HG03354 (cell line): Measurements from ENCODE around the gene RPL38.
A peak's percentile ranks its signal among the peaks of the same experiment; 100 is the strongest.

Source experiments
- ATAC-seq: cut with Tn5 transposase; IDR thresholded peaks from one replicate; pipeline ENCODE4 v1.9.1; 2021; ENCODE audit warnings: mild to moderate bottlenecking; ENCODE audit not compliant: unreplicated experiment, poor library complexity, severe bottlenecking

The RPL38 gene

DNA sequence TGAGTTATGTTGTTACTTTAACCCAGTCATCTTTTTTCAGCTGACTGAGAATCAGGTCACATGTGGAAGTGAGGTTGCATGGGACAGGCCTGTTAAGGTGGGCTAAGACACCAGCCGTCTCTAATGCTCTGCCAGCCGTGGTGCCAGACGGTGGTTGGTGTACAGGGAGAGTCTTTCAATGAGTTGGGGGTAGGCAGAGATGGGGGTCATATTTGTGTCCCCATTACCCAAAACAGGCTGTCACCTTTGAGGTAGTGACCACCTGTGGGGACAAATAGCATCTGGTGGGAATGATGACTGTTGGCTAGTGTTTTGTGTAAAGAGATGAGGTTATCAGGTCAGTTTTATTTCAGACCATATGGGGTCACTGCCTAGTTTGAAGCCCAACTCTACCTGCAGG, 1.8 kb downstream of the RPL38 start:
- no peak for ATAC-seq

DNA sequence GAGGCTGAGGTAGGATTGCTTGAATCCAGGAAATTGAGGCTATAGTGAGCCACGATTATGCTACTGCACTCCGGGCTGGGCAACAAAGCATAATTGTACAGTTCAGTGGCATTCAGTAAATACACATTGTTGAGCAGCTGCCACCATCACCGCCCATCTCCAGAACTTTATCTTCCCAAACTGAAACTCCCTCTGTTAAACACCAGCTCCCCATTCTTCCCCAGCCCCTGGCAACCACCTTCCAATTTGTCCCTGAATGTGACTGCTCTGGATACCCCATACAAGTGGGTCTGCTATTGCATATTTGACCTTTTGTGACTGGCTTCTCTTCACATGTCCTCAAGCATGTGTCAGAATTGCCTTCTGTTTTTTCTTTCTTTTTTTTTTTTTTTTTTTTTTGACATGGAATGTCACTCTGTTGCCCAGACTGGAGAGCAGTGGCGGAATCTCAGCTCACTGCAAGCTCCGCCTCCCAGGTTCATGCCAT, 2.9 kb downstream of the RPL38 start:
- no peak for ATAC-seq

GRCh38 chr17:74210191-74211140, 7.0 kb downstream of the RPL38 start:
- ATAC-seq = no peak

- no peak for ATAC-seq
Measured at GRCh38 chr17:74211141-74211911, 7.8 kb downstream of the RPL38 start.

DNA sequence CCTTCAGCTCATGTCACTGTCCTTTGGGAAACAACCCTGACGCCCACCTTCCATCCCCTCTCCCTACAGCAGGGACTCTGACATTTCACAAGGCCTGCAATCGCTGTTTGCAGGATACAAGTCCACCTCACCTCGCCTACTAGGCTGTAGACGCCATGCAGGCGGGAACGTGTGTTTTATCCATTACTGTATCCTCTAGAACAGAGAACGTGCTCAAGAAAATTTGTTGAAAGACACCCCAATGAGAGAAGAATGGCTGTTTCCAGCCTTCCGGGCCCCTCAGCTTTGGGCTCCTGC, 8.4 kb downstream of the RPL38 start:
- no peak for ATAC-seq

GRCh38 chr17:74212209-74212912, 8.9 kb downstream of the RPL38 start:
- ATAC-seq = no peak

GRCh38 chr17:74212913-74213791, 9.7 kb downstream of the RPL38 start, which contains the start of gene TTYH2:
TSS of gene TTYH2 (plus strand) at chr17:74213571. CDS start at chr17:74213588, 17 bp downstream.
- ATAC-seq = peak; percentile 61

- no peak for ATAC-seq
Measured at GRCh38 chr17:74213861-74214391, 10.4 kb downstream of the RPL38 start.

DNA sequence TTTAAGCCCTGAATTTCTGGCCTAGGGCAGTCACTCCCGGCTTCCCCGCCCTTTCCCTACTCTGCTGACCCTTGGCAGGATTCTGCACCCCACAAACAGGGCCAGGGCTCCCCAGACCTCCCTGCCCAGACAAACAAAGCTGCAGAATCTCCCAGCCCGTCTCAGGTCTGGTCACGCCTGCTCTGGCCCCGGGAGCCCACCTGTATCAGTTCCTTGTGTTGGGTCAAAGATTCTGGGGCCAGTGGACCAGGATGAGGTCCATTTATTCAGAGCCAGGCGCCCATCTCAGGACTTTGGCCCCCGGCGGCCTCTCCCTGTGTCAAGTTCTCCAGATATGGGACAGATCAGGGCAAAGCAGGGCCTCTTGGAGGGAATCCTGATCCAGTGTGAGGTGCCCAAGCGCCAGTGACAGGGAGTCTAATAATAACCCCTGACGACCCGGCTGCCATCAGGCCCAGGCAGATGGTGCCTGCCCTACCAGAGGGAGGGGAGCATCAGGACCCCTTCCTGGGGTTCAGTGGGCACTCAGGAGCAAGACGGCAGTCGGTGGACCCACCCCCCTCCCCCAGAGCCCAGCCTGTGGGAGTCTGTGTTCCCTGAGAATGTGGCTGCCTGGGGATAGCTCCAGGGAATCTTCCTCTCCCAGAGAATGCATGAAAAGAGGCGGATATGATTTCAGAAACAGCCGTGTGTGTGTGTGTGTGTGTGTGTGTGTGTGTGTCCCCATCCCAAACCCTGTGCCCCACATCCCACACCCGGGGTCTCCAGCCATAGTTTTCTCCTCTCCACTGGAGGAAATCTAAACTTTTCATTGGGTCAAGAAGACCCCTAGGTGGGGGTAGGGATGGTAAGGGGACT, 11.2 kb downstream of the RPL38 start:
- no peak for ATAC-seq

DNA sequence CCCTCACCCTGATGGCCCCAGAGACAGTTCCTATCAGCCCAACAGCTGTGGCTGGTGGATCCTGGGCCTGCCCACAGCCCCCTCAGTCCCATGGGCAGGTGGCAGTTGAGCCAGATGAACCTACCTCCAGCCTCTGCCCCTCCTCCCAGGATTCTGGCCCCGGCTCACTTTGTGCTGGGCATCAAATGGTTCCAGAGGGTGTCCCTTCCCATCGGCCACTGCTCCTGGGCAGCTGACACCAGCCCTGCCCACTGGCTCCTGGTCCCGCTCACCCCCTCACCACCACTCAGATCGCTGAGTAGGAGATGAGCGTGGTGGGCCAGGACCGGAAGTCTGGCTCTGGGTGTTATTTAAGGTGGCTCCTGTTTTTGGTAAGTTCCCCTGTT, 11.9 kb downstream of the RPL38 start:
- ATAC-seq = no peak

GRCh38 chr17:74216505-74216904, 13.0 kb downstream of the RPL38 start:
- no peak for ATAC-seq

DNA sequence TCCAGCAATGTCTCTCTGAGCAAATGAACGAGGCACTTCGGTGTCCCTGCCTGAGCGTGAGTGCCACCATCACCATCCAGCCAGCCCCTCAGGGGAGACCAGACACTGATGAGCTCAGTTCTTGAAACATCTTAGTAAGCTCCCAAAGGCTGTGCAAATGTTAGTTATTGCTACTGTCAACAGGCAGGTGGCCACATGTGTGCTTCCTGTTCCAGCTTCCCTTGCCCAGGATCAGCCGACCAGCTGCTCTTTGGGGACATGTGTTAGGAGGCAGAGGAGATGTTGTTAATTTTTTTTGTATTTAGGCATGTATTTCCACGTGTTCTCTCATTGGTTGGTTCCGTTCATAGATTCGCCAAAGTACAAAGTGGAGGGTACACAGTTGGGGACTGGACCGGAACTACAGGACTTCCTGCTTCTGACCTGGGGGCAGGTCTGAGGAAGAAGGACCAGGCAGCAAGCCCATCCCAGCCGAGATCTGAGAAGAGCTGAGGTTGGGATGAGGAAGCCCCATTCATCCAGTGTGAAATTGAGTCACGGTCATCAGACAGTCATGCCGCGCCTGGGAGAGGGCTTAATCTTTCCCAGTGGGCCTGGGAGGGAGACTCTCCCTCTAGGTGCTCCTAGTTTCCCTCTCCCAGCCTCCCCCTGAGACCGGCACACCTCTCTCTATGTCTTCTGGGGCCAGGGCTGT, 13.7 kb downstream of the RPL38 start:
- no peak for ATAC-seq

DNA sequence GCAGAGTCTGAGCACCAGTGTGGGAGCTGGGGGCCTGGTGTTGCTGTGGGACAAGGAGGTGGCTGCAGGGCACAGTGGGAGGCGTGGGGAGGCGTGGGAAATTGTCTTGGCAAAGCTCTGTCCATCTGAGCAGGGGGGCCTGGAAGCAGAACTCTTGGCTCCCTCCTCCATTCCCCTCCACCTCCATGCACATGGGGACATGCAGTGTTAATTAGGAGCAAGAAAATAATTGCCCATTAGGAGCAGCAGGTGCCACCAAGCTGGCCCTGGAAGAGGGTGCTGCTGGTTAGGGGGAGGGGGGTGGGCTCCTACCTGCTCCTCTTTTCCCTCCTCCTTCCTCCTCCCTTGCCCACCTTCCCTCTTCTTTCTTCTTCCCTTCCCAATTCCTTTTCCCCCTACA, 14.4 kb downstream of the RPL38 start:
- ATAC-seq = no peak

DNA sequence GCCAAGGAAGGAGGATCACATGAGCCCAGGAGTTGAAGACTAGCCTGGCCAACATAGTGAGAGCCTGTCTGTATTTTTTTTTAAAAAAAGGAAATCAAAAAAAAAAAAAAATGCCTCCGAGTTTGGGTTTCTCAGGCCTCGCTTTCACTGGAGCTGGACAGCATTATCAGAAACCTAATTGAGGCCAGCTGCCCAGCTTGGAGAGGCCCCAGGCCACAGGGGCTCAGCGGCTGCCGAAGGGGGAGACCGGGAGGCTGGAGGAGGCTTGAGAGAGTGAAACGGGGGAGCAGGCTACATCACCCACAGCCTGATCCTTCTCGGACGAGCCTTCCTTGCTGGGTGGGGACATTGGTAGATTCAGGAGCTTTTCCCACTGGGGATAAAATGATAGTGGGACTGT, 15.0 kb downstream of the RPL38 start:
- no peak for ATAC-seq

- ATAC-seq = no peak
Measured at GRCh38 chr17:74219576-74220133, 16.2 kb downstream of the RPL38 start.

- ATAC-seq = no peak
Measured at GRCh38 chr17:74220219-74220618, 16.7 kb downstream of the RPL38 start.
